ENCODE data around the gene TMEM61.

TMEM61 gene

GRCh38 chr1:54970901-54971300, 9.5 kb upstream of the TMEM61 start:
- TF ChIP-seq, protein P1, sequence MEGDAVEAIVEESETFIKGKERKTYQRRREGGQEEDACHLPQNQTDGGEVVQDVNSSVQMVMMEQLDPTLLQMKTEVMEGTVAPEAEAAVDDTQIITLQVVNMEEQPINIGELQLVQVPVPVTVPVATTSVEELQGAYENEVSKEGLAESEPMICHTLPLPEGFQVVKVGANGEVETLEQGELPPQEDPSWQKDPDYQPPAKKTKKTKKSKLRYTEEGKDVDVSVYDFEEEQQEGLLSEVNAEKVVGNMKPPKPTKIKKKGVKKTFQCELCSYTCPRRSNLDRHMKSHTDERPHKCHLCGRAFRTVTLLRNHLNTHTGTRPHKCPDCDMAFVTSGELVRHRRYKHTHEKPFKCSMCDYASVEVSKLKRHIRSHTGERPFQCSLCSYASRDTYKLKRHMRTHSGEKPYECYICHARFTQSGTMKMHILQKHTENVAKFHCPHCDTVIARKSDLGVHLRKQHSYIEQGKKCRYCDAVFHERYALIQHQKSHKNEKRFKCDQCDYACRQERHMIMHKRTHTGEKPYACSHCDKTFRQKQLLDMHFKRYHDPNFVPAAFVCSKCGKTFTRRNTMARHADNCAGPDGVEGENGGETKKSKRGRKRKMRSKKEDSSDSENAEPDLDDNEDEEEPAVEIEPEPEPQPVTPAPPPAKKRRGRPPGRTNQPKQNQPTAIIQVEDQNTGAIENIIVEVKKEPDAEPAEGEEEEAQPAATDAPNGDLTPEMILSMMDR (conservative IDR thresholded peaks at IDR 0.05; ENCODE audit: low read depth, low read length): no peak
- no peak overlapping the region for H3K4me3 ChIP-seq (IDR thresholded peaks at IDR 0.05; ENCODE audit: insufficient read depth, low read depth, low read length)
- H3K79me2 ChIP-seq (ENCODE audit: insufficient read depth, low read depth): no peaks in the 10 kb centered on the region
- no peaks in the 10 kb centered on the region for H4K20me1 ChIP-seq (ENCODE audit: insufficient read depth)
- H3K4me2 ChIP-seq: no peak overlapping the region
- no peak overlapping the region for H3K27ac ChIP-seq
- H3K4me1 ChIP-seq (ENCODE audit: low read depth, poor library complexity, severe bottlenecking): no peaks in the 10 kb centered on the region
- no peak overlapping the region for H3K9ac ChIP-seq
- H3K27me3 ChIP-seq (ENCODE audit: insufficient read depth, low read depth): no peaks in the 10 kb centered on the region
- no peak overlapping the region for H2AFZ ChIP-seq (ENCODE audit: low read depth)
- H3K36me3 ChIP-seq (ENCODE audit: insufficient read depth): no peaks in the 10 kb centered on the region

DNA sequence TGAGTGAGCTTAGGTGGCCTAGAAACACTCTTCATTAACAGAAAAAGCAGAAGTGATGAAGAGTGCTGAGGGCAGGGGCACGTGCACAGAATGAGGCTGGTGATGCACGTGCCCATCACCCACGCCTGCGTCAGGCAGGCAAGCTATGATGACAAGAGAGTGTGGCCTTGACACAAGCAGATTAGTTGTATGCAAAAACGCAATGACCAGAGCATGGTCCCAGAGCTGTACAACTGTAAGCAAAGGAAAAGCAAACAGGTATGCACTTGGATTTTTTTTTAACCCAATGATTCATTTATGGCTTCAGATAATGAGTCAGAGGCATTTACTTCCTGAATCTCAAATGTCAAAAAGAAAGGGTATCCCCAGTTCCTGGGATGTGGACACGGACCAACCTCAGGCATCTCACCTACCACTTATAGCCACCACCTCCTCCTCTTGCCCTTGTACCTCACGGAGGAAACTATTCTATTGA, 9.1 kb upstream of the TMEM61 start:
- Histone ChIP-seq H3K27me3 (ENCODE audit: insufficient read depth, low read depth) (no peaks in the 10 kb centered on the region), H3K36me3 (ENCODE audit: insufficient read depth) (no peaks in the 10 kb centered on the region), H2AFZ (ENCODE audit: low read depth) (no peak overlapping the region), H3K4me1 (ENCODE audit: low read depth, poor library complexity, severe bottlenecking) (no peaks in the 10 kb centered on the region), H4K20me1 (ENCODE audit: insufficient read depth) (no peaks in the 10 kb centered on the region), H3K4me2 (no peak overlapping the region), H3K9ac (no peak overlapping the region), H3K79me2 (ENCODE audit: insufficient read depth, low read depth) (no peaks in the 10 kb centered on the region), H3K4me3 (IDR thresholded peaks at IDR 0.05; ENCODE audit: insufficient read depth, low read depth, low read length) (no peak overlapping the region), H3K27ac (no peak overlapping the region)
- TF ChIP-seq, protein P1 (conservative IDR thresholded peaks at IDR 0.05; ENCODE audit: low read depth, low read length): no peak

DNA sequence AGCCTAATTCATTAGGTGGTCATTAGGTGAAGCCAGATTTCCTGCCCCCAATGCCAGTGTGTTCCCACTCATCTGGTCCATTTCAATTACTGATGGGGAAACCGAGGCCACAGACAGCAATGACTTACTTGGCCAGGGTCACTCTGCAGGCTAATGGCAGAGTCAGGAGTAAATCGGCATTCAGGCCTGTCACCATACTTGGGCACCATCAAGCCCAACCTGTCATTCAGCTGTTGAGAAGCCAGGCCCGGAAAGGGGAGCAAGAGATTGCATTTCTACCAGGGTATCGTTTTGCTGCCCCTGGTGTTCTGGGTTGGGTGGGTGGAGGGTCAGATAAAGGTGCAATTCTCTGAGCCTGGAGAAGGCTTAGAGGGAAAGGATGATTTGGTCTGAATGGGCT, 8.0 kb upstream of the TMEM61 start:
- no peak overlapping the region for H3K4me3 ChIP-seq (IDR thresholded peaks at IDR 0.05; ENCODE audit: insufficient read depth, low read depth, low read length)
- no peak overlapping the region for H3K27ac ChIP-seq
- no peaks in the 10 kb centered on the region for H3K36me3 ChIP-seq (ENCODE audit: insufficient read depth)
- no peak overlapping the region for H2AFZ ChIP-seq (ENCODE audit: low read depth)
- H3K27me3 ChIP-seq (ENCODE audit: insufficient read depth, low read depth): no peaks in the 10 kb centered on the region
- H3K79me2 ChIP-seq (ENCODE audit: insufficient read depth, low read depth): no peaks in the 10 kb centered on the region
- no peak overlapping the region for H3K4me2 ChIP-seq
- TF ChIP-seq, protein P1 (conservative IDR thresholded peaks at IDR 0.05; ENCODE audit: low read depth, low read length): no peak
- no peak overlapping the region for H3K9ac ChIP-seq
- H3K4me1 ChIP-seq (ENCODE audit: low read depth, poor library complexity, severe bottlenecking): no peaks in the 10 kb centered on the region
- H4K20me1 ChIP-seq (ENCODE audit: insufficient read depth): no peaks in the 10 kb centered on the region

GRCh38 chr1:54973205-54973921, 7.1 kb upstream of the TMEM61 start:
- Histone ChIP-seq H2AFZ (ENCODE audit: low read depth) (no peak overlapping the region), H3K4me2 (no peak overlapping the region), H3K4me3 (IDR thresholded peaks at IDR 0.05; ENCODE audit: insufficient read depth, low read depth, low read length) (no peak overlapping the region), H3K36me3 (ENCODE audit: insufficient read depth) (no peaks in the 10 kb centered on the region), H3K27me3 (ENCODE audit: insufficient read depth, low read depth) (no peaks in the 10 kb centered on the region), H3K9ac (no peak overlapping the region), H3K79me2 (ENCODE audit: insufficient read depth, low read depth) (no peaks in the 10 kb centered on the region), H4K20me1 (ENCODE audit: insufficient read depth) (no peaks in the 10 kb centered on the region), H3K4me1 (ENCODE audit: low read depth, poor library complexity, severe bottlenecking) (no peaks in the 10 kb centered on the region), H3K27ac (no peak overlapping the region)
- TF ChIP-seq, protein P1 (conservative IDR thresholded peaks at IDR 0.05; ENCODE audit: low read depth, low read length): no peak
